Effector memory CD4-positive, alpha-beta T cell (primary cell): ENCODE measurements around the gene UBE2J1.

Experiments
- DNase-seq, 3 donors: peaks; one replicate each; pipeline ENCODE4 v3.0.0-alpha.2; 2020
- H3K27ac ChIP-seq: 2 replicates; pipeline ENCODE4 v1.7.0; 2013; ENCODE audit warnings: mild to moderate bottlenecking, low read length, moderate library complexity; ENCODE audit not compliant: insufficient read depth, poor library complexity, severe bottlenecking
- H3K27me3 ChIP-seq: replicated peaks from 2 replicates; pipeline ENCODE4 v1.7.0; 2013; ENCODE audit warnings: mild to moderate bottlenecking, low read length; ENCODE audit not compliant: insufficient read depth, control insufficient read depth, poor library complexity, severe bottlenecking
- H3K36me3 ChIP-seq: 2 replicates; pipeline ENCODE4 v1.7.0; 2013; ENCODE audit warnings: mild to moderate bottlenecking, low read length, moderate library complexity; ENCODE audit not compliant: control insufficient read depth, insufficient read depth
- H3K4me1 ChIP-seq: 2 replicates; pipeline ENCODE4 v1.7.0; 2013; ENCODE audit warnings: low read length, mild to moderate bottlenecking; ENCODE audit not compliant: control insufficient read depth, insufficient read depth, poor library complexity, severe bottlenecking
- H3K4me3 ChIP-seq: 2 replicates; pipeline ENCODE4 v1.7.0; 2013; ENCODE audit warnings: low read length, low read depth, mild to moderate bottlenecking; ENCODE audit not compliant: insufficient read depth, poor library complexity, severe bottlenecking
- H3K9me3 ChIP-seq: 2 replicates; pipeline ENCODE4 v1.7.0; 2013; ENCODE audit warnings: mild to moderate bottlenecking, low read length, moderate library complexity; ENCODE audit not compliant: control insufficient read depth

The UBE2J1 gene

GRCh38 chr6:89281779-89282246 is 70.7 kb downstream of the UBE2J1 start:
- peak; percentile 8 to 26 (median 12) for DNase-seq
- Histone ChIP-seq H3K27ac (no peak overlapping the region), H3K36me3 (no peaks in the 10 kb centered on the region), H3K4me1 (no peaks in the 10 kb centered on the region), H3K27me3 (no peaks in the 10 kb centered on the region), H3K4me3 (no peak overlapping the region), H3K9me3 (no peaks in the 10 kb centered on the region)

GRCh38 chr6:89278956-89279355 is 73.6 kb downstream of the UBE2J1 start:
- H3K4me3 ChIP-seq, result no peak overlapping the region
- no peaks in the 10 kb centered on the region for H3K36me3 ChIP-seq
- H3K27me3 ChIP-seq, result no peaks in the 10 kb centered on the region

More at GRCh38 chr6:89278956-89279355, 73.6 kb downstream of the UBE2J1 start:
- no peak for DNase-seq
- Histone ChIP-seq H3K9me3 (no peaks in the 10 kb centered on the region), H3K4me1 (no peaks in the 10 kb centered on the region), H3K27ac (no peak overlapping the region)
